Endothelial cell of umbilical vein (primary cell): Measurements from ENCODE around the gene CUL7. TPM values are rescaled to one million over a fixed set of nuclear protein-coding genes. Genes with fewer than 3 reads are reported as not detected.

Experiments
- BruUV-seq: library from RNA; stranded (reverse); fragments of 400-500 nt; replicated peaks from 2 replicates; lab custom pipeline; 2021; lab: Mats Ljungman, UMichigan
- CTCF ChIA-PET: fragments of 300-600, 350-600 bp; sonication (Branson Sonifier 250); formaldehyde crosslinking; loops from one replicate; lab custom pipeline; 2021; ENCODE audit warnings: antibody characterized with exemption, inconsistent platforms; lab: Charles Lee
- POLR2A ChIA-PET: fragments of 300-600, 350-600 bp; sonication (Branson Sonifier 250); formaldehyde crosslinking; loops from one replicate; lab custom pipeline; 2021; ENCODE audit warnings: antibody characterized with exemption, inconsistent platforms; lab: Charles Lee
- DNase-seq: peaks from one replicate; pipeline ENCODE4 v3.0.0-alpha.2; 2011; ENCODE audit warnings: low read depth, low spot score
- FAIRE-seq: peaks from 2 replicates; lab custom pipeline; 2011; peaks lifted over from hg19 to GRCh38; lab: Jason Lieb, UNC
- H2AFZ ChIP-seq: 2 replicates; pipeline ENCODE4 v1.6.0; 2012; ENCODE audit warnings: low read depth, low read length, control low read depth, inconsistent platforms
- H3K27ac ChIP-seq: 2 replicates; pipeline ENCODE4 v1.5.1; 2011; ENCODE audit warnings: low read depth, mild to moderate bottlenecking, control low read depth, low read length, moderate library complexity; ENCODE audit not compliant: insufficient read depth
- H3K27me3 ChIP-seq, 2 experiments: 2 replicates each; pipeline versions ENCODE4 v1.6.0 to v1.6.1; 2011; ENCODE audit warnings: low read length in 2 of 2, mixed read lengths in 1 of 2; ENCODE audit not compliant: control insufficient read depth in 2 of 2, insufficient read depth in 2 of 2
- H3K36me3 ChIP-seq, 2 experiments: 2 replicates in 1 of 2; 3 replicates in 1 of 2; pipeline ENCODE4 v1.5.1; 2011; ENCODE audit warnings: low read length in 2 of 2, mild to moderate bottlenecking in 1 of 2, moderate library complexity in 1 of 2; ENCODE audit not compliant: control insufficient read depth in 2 of 2, insufficient read depth in 2 of 2; ENCODE audit errors: extremely low read depth in 1 of 2
- H3K4me1 ChIP-seq: 3 replicates; pipeline ENCODE4 v1.5.1; 2011; ENCODE audit warnings: mild to moderate bottlenecking, low read length; ENCODE audit not compliant: control insufficient read depth, insufficient read depth; ENCODE audit errors: extremely low read depth
- H3K4me2 ChIP-seq: 2 replicates; pipeline ENCODE4 v1.6.1; 2011; ENCODE audit warnings: low read length, control low read depth, mixed read lengths; ENCODE audit not compliant: insufficient read depth
- H3K4me3 ChIP-seq, 3 experiments: fragments of 200-600 bp in 1 of 3; sonication (generic), shearing (Covaris generic) in 1 of 3; replicated peaks in 1 of 3; 2 replicates each; pipeline ENCODE4 v1.5.1; 2011 to 2016; ENCODE audit warnings: control low read depth in 3 of 3, low read length in 3 of 3, mild to moderate bottlenecking in 2 of 3, inconsistent platforms in 1 of 3, low read depth in 1 of 3, moderate library complexity in 1 of 3; ENCODE audit not compliant: insufficient read depth in 1 of 3
- H3K79me2 ChIP-seq: 2 replicates; pipeline ENCODE4 v1.6.0; 2012; ENCODE audit warnings: low read length, inconsistent platforms; ENCODE audit not compliant: control insufficient read depth, insufficient read depth
- H3K9ac ChIP-seq: replicated peaks from 2 replicates; pipeline ENCODE3; 2011; ENCODE audit warnings: low read length, control low read depth; ENCODE audit not compliant: insufficient read depth; ENCODE audit errors: extremely low read depth
- H3K9me1 ChIP-seq: replicated peaks from 3 replicates; pipeline ENCODE4 v1.6.0; 2011; ENCODE audit warnings: mild to moderate bottlenecking, low read length; ENCODE audit not compliant: control insufficient read depth, insufficient read depth; ENCODE audit errors: extremely low read depth
- H3K9me3 ChIP-seq: replicated peaks from 2 replicates; pipeline ENCODE4 v1.5.1; 2012; ENCODE audit warnings: low read length, inconsistent platforms; ENCODE audit not compliant: control insufficient read depth, insufficient read depth
- H4K20me1 ChIP-seq: replicated peaks from 2 replicates; pipeline ENCODE3; 2011; ENCODE audit warnings: mild to moderate bottlenecking, low read length; ENCODE audit not compliant: control insufficient read depth, insufficient read depth; ENCODE audit errors: extremely low read depth
- CTCF ChIP-seq, 2 donors: IDR thresholded peaks; 1 replicate in 1 of 2; 2 replicates in 1 of 2; pipeline ENCODE4 v1.5.1; 2011; ENCODE audit warnings: low read length in 2 of 2, mild to moderate bottlenecking in 2 of 2, moderate library complexity in 2 of 2, control low read depth in 1 of 2, inconsistent platforms in 1 of 2, low read depth in 1 of 2; ENCODE audit not compliant: insufficient read depth in 1 of 2; ENCODE audit errors: extremely low read depth in 1 of 2
- EZH2 ChIP-seq: IDR thresholded peaks from 2 replicates; pipeline ENCODE4 v1.6.1; 2012; ENCODE audit warnings: borderline replicate concordance, low read depth, mild to moderate bottlenecking, moderate library complexity, low read length, inconsistent platforms; ENCODE audit not compliant: severe bottlenecking
- FOS ChIP-seq: IDR thresholded peaks from 2 replicates; pipeline ENCODE4 v1.6.1; 2011; ENCODE audit warnings: mild to moderate bottlenecking, low read length, moderate library complexity, borderline replicate concordance; ENCODE audit not compliant: insufficient read depth
- GATA2 ChIP-seq: IDR thresholded peaks from 2 replicates; pipeline ENCODE4 v1.7.0; 2011; ENCODE audit warnings: low read depth, mild to moderate bottlenecking, moderate library complexity, mixed read lengths, low read length; ENCODE audit not compliant: insufficient read length, insufficient read depth
- JUN ChIP-seq: IDR thresholded peaks from 2 replicates; pipeline ENCODE4 v1.6.1; 2011; ENCODE audit warnings: borderline replicate concordance, low read depth; ENCODE audit not compliant: insufficient read length, insufficient read depth
- MAX ChIP-seq: IDR thresholded peaks from 2 replicates; pipeline ENCODE4 v1.6.1; 2011; ENCODE audit not compliant: insufficient read depth, insufficient read length
- MYC ChIP-seq: IDR thresholded peaks from one replicate; pipeline ENCODE4 v1.6.1; 2011; ENCODE audit warnings: mild to moderate bottlenecking, low read depth, low read length
- POLR2A ChIP-seq: IDR thresholded peaks from 2 replicates; pipeline ENCODE4 v1.6.1; 2012; ENCODE audit warnings: low read depth, mild to moderate bottlenecking, control low read depth, low read length
- POLR2AphosphoS5 ChIP-seq: IDR thresholded peaks from 2 replicates; pipeline ENCODE4 v1.6.1; 2012; ENCODE audit warnings: low read depth, mild to moderate bottlenecking, control low read depth, low read length, moderate library complexity; ENCODE audit not compliant: insufficient read depth
- dilution Hi-C: fragments of 300-500 bp; cut with MboI; formaldehyde crosslinking; loops from one replicate; pipeline ENCODE4 v1.15.0; 2019; ENCODE audit warnings: low sequenced_read_pairs; ENCODE audit not compliant: extremely low pct_ligation_motif_present
- intact Hi-C: fragments of 100-400 bp; cut with micrococcal nuclease; formaldehyde crosslinking; loops from one replicate; pipeline ENCODE4 v1.10.0; 2022
- polyA plus RNA-seq, 4 experiments: library from polyadenylated mRNA; depleted of rRNA in 3 of 4; stranded (reverse) in 3 of 4; unstranded in 1 of 4; fragments of >200 nt; gene quantifications; 2 replicates each; pipeline versions ENCODE4 v1.2.1 to v1.2.3, GENCODE V29; 2011 to 2012; ENCODE audit warnings: missing spikeins in 1 of 4
- total RNA-seq: library from RNA; stranded (reverse); gene quantifications from 2 replicates; pipeline ENCODE4 v1.2.3, GENCODE V29; 2021

CUL7 gene
- total and polyA plus RNA-seq, 2 donors (not counting 3 experiments of a cell fraction or from before 2014, with no cell fraction given), result 29.4 to 33.7 TPM

DNA sequence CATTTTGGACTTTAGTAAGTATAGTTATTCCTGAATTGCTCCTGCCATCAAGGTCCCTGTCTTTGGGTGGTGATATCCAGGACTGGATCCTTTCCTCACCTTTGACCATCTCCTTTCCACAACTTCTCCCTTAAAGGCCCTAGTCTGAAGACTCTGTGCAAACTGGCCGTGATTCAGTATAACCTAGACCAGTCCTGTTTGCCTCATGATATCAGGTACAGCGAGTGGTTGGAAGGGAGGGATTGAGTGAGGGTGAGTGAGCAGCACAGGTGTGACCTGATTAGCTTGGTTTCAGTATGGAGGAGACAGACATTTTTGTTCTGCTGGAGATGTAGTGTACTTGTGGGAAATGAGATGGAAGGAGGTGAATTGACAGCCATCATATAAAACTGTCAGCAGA is 34.5 kb downstream of the CUL7 start:
- peaks cover 0 to 15% of the 10 kb centered on the region in 2 experiments for H3K36me3 ChIP-seq
- no peak overlapping the region for H3K27ac ChIP-seq
- peaks cover 5% of the 10 kb centered on the region for H3K4me1 ChIP-seq
- peaks cover 49% of the 10 kb centered on the region for H3K79me2 ChIP-seq
- FAIRE-seq (no peak), DNase-seq (no peak)
- dilution Hi-C loops (no loop called here), intact Hi-C loops (no loop called here)
- H4K20me1 ChIP-seq, result no peaks in the 10 kb centered on the region
- no TSS peak for BruUV-seq
- H3K9me3 ChIP-seq, result no peaks in the 10 kb centered on the region
- H2AFZ ChIP-seq, result no peak overlapping the region
- no peaks in the 10 kb centered on the region for H3K27me3 ChIP-seq
- no peaks in the 10 kb centered on the region for H3K9me1 ChIP-seq
- TF ChIP-seq GATA2 (no peak), POLR2AphosphoS5 (no peak), MAX (no peak), POLR2A (no peak)
- POLR2A ChIA-PET, result no interaction called here
- H3K4me2 ChIP-seq, result no peak overlapping the region
- CTCF ChIA-PET, result interaction anchor here (0.7 to 1.0 kb wide), 2 partner anchors 16 to 125 kb away, joined by 3 read pairs; no protein-coding TSS in a partner anchor
- H3K4me3 ChIP-seq, result no peak overlapping the region
- H3K9ac ChIP-seq, result no peak overlapping the region

DNA sequence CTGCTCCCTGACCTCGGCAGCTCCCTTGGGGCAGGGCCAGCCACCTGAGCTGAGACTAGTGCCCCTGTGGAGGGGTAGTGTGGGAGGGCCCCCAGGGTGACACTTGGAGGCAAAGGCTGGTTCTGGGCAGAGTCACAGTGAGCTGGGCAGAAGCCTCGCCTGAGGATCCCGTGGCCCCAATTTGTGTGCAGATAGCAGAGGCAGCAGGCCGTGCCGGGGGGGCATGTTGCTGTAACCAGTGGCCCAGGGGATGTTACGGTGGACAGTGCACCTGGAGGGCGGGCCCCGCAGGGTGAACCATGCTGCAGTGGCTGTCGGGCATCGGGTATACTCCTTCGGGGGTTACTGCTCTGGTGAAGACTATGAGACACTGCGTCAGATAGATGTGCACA is 36.7 kb downstream of the CUL7 start:
- DNase-seq, result no peak
- no TSS peak for BruUV-seq
- ChIA-PET CTCF (no interaction called here), POLR2A (no interaction called here)
- no peaks in the 10 kb centered on the region for H4K20me1 ChIP-seq
- no peak overlapping the region for H3K9ac ChIP-seq
- FAIRE-seq, result no peak
- dilution Hi-C loops, result no loop called here
- no peak overlapping the region for H3K27ac ChIP-seq
- H3K79me2 ChIP-seq, result peaks cover 37% of the 10 kb centered on the region
- intact Hi-C loops, result no loop called here
- peaks cover 0 to 17% of the 10 kb centered on the region in 2 experiments for H3K36me3 ChIP-seq
- no peak for TF ChIP-seq POLR2A
- TF ChIP-seq FOS, result no peak
- TF ChIP-seq GATA2, result no peak
- no peak for TF ChIP-seq POLR2AphosphoS5
- no peak for TF ChIP-seq JUN
- no peak for TF ChIP-seq CTCF (IDR thresholded peaks at IDR 0.05; ENCODE audit: extremely low read depth in 1 of 2, insufficient read depth in 1 of 2, low read depth in 1 of 2, low read length in 2 of 2)
- no peak for TF ChIP-seq EZH2
- no peak for TF ChIP-seq MAX
- TF ChIP-seq MYC, result no peak
- no peaks in the 10 kb centered on the region for H3K9me3 ChIP-seq
- H3K27me3 ChIP-seq, result no peaks in the 10 kb centered on the region
- peaks cover 17% of the 10 kb centered on the region for H3K4me1 ChIP-seq
- H3K4me3 ChIP-seq, result no peak overlapping the region
- H3K4me2 ChIP-seq, result no peak overlapping the region
- H3K9me1 ChIP-seq, result no peaks in the 10 kb centered on the region
- no peak overlapping the region for H2AFZ ChIP-seq
